ENCODE data around the gene KRT40. TPM values are rescaled to one million over a fixed set of nuclear protein-coding genes. Genes with fewer than 3 reads are reported as not detected.

KRT40 gene
- total and polyA plus RNA-seq, 2 donors (not counting 1 experiment from before 2014, with no cell fraction given) = not detected

DNA sequence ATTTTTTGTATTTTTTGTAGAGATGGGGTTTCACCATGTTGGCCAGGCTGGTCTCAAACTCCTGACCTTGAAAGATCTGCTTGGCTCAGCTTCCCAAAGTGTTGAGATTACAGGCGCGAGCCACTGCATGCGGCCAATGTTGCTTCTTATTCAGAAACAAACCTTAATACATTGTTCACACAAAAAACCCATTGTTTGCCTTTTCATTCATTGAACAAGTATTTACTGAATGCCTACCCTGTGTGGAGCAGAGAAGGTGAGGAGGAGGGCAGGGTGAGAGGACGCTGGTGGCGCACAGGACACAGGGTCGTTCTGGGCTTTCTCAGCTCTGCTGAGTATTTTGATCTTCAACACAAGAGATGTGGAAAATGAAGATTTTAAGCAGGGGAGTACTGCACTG lies 38.7 kb downstream of the KRT40 start:
- Histone ChIP-seq H3K79me2 (ENCODE audit: control insufficient read depth, insufficient read depth, low read length) (no peaks in the 10 kb centered on the region), H3K27ac (ENCODE audit: low read length in 2 of 2) (no peak overlapping the region), H2AFZ (ENCODE audit: insufficient read depth, low read depth, low read length, poor library complexity, severe bottlenecking) (no peak overlapping the region), H3K4me3 (ENCODE audit: control extremely low read depth in 1 of 5, extremely low read depth in 1 of 5, insufficient read depth in 1 of 5, low read depth in 2 of 5, low read length in 4 of 5) (no peak overlapping the region), H4K20me1 (ENCODE audit: control insufficient read depth, insufficient read depth, low read length, poor library complexity, severe bottlenecking) (no peaks in the 10 kb centered on the region), H3K9me3 (ENCODE audit: control extremely low read depth in 1 of 3, control insufficient read depth in 2 of 3, insufficient read depth in 1 of 3, low read length in 2 of 3) (no peaks in the 10 kb centered on the region), H3K9ac (ENCODE audit: low read length) (no peak overlapping the region), H3K36me3 (replicated peaks in 1 of 2; ENCODE audit: control extremely low read depth in 1 of 2, control insufficient read depth in 1 of 2, extremely low read depth in 1 of 2, insufficient read depth in 2 of 2, low read length in 1 of 2) (no peaks in the 10 kb centered on the region), H3K27me3 (replicated peaks in 1 of 4; ENCODE audit: control extremely low read depth in 1 of 4, control insufficient read depth in 3 of 4, insufficient read depth in 4 of 4, low read length in 3 of 4) (peaks cover 0 to 24% (median 15%) of the 10 kb centered on the region in 4 experiments), H3K4me1 (ENCODE audit: control insufficient read depth in 2 of 2, insufficient read depth in 2 of 2, low read length in 2 of 2) (no peaks in the 10 kb centered on the region), H3K4me2 (replicated peaks; ENCODE audit: low read depth, low read length, poor library complexity, severe bottlenecking) (no peak overlapping the region)
- Mint-ChIP-seq H3K4me3 (no peak overlapping the region), H3K27me3 (peaks cover 56% of the 10 kb centered on the region), H3K4me1 (no peaks in the 10 kb centered on the region), H3K27ac (no peak overlapping the region), H3K9me3 (ENCODE audit: insufficient read depth) (peaks cover 4% of the 10 kb centered on the region)
- intact Hi-C loops (cut with micrococcal nuclease) = no loop called here
- no peak for DNase-seq
- POLR2A ChIA-PET = no interaction called here
- WGBS (ENCODE audit: insufficient coverage) = 98% methylated on average over 5 of the region's 6 CpGs
- CTCF ChIA-PET = interaction anchor here (0.6 kb wide), 1 partner anchor 11 kb away, joined by 5 read pairs; no protein-coding TSS in a partner anchor
- no peak for ATAC-seq (ENCODE audit: low read depth)
- no peak for TF ChIP-seq EZH2 (IDR thresholded peaks at IDR 0.05; ENCODE audit: borderline replicate concordance, insufficient read depth, low read depth, low read length, poor library complexity, severe bottlenecking)
- TF ChIP-seq, protein P1, sequence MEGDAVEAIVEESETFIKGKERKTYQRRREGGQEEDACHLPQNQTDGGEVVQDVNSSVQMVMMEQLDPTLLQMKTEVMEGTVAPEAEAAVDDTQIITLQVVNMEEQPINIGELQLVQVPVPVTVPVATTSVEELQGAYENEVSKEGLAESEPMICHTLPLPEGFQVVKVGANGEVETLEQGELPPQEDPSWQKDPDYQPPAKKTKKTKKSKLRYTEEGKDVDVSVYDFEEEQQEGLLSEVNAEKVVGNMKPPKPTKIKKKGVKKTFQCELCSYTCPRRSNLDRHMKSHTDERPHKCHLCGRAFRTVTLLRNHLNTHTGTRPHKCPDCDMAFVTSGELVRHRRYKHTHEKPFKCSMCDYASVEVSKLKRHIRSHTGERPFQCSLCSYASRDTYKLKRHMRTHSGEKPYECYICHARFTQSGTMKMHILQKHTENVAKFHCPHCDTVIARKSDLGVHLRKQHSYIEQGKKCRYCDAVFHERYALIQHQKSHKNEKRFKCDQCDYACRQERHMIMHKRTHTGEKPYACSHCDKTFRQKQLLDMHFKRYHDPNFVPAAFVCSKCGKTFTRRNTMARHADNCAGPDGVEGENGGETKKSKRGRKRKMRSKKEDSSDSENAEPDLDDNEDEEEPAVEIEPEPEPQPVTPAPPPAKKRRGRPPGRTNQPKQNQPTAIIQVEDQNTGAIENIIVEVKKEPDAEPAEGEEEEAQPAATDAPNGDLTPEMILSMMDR (IDR thresholded peaks at IDR 0.05) = no peak

DNA sequence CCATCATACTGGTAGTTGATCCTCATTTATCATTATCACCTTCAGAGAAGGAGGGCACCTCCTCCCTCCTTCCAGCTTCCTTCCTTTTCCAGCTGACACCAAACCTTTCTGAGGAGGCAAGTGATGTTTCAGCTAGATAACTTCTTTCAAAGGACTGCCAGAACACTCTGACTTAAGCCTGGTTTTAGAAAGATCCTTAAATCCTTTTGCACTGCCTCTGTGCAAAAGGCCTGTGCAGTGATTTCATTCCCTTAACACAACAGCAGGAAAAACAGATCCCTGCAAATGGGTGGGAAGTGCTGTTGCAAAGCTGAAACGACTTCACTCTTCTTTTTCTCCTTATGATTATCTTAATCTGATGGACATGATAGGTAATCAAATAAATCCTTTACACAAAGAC lies 39.6 kb downstream of the KRT40 start:
- POLR2A ChIA-PET = no interaction called here
- no peak overlapping the region for H3K27ac ChIP-seq (ENCODE audit: low read length in 2 of 2)

More for the DNA sequence above, 39.6 kb downstream of the KRT40 start:
- DNase-seq (no peak), ATAC-seq (ENCODE audit: low read depth) (no peak)
- CTCF ChIA-PET = no interaction called here
- Histone ChIP-seq H4K20me1 (ENCODE audit: control insufficient read depth, insufficient read depth, low read length, poor library complexity, severe bottlenecking) (no peaks in the 10 kb centered on the region), H3K79me2 (ENCODE audit: control insufficient read depth, insufficient read depth, low read length) (no peaks in the 10 kb centered on the region), H3K27me3 (replicated peaks in 1 of 4; ENCODE audit: control extremely low read depth in 1 of 4, control insufficient read depth in 3 of 4, insufficient read depth in 4 of 4, low read length in 3 of 4) (peaks cover 0 to 24% (median 14%) of the 10 kb centered on the region in 4 experiments), H2AFZ (ENCODE audit: insufficient read depth, low read depth, low read length, poor library complexity, severe bottlenecking) (no peak overlapping the region), H3K4me2 (replicated peaks; ENCODE audit: low read depth, low read length, poor library complexity, severe bottlenecking) (no peak overlapping the region), H3K4me3 (ENCODE audit: control extremely low read depth in 1 of 5, extremely low read depth in 1 of 5, insufficient read depth in 1 of 5, low read depth in 2 of 5, low read length in 4 of 5) (no peak overlapping the region), H3K4me1 (ENCODE audit: control insufficient read depth in 2 of 2, insufficient read depth in 2 of 2, low read length in 2 of 2) (no peaks in the 10 kb centered on the region), H3K9me3 (ENCODE audit: control extremely low read depth in 1 of 3, control insufficient read depth in 2 of 3, insufficient read depth in 1 of 3, low read length in 2 of 3) (no peaks in the 10 kb centered on the region), H3K9ac (ENCODE audit: low read length) (no peak overlapping the region), H3K36me3 (replicated peaks in 1 of 2; ENCODE audit: control extremely low read depth in 1 of 2, control insufficient read depth in 1 of 2, extremely low read depth in 1 of 2, insufficient read depth in 2 of 2, low read length in 1 of 2) (no peaks in the 10 kb centered on the region)
- WGBS (ENCODE audit: insufficient coverage) = no CpG with 5 or more reads among the region's 1 CpG
- intact Hi-C loops (cut with micrococcal nuclease) = no loop called here
- Mint-ChIP-seq H3K9me3 (ENCODE audit: insufficient read depth) (peaks cover 4% of the 10 kb centered on the region), H3K4me1 (no peaks in the 10 kb centered on the region), H3K27ac (no peak overlapping the region), H3K4me3 (no peak overlapping the region), H3K27me3 (peaks cover 54% of the 10 kb centered on the region)
- TF ChIP-seq, protein P1 (IDR thresholded peaks at IDR 0.05) = no peak
- TF ChIP-seq EZH2 (IDR thresholded peaks at IDR 0.05; ENCODE audit: borderline replicate concordance, insufficient read depth, low read depth, low read length, poor library complexity, severe bottlenecking) = no peak
